Caki2 (cell line): ENCODE data around the gene RAB23. TPM values are rescaled to one million over a fixed set of nuclear protein-coding genes. Genes with fewer than 3 reads are reported as not detected.
"Not testable (repeated sequence)": the region's sequence is repeated elsewhere in the genome, so short reads cannot be mapped to it uniquely, and the experiment has no call there.

Experiments
- DNase-seq: peaks from one replicate; pipeline ENCODE4 v3.0.0-alpha.2; 2015; ENCODE audit warnings: low read depth
- in situ Hi-C: cut with HindIII; loops from 2 replicates; pipeline ENCODE4 v1.10.0; 2016; ENCODE audit warnings: low sequenced_read_pairs, low pct_unique_long_range_greater_than_20kb, mixed read lengths
- total RNA-seq: library from RNA; depleted of rRNA; stranded (reverse); fragments of >200 nt; shearing (Covaris generic); gene quantifications from 2 replicates; pipeline ENCODE4 v1.2.3, GENCODE V29; 2014; ENCODE audit warnings: low replicate concordance

RAB23 gene
- total RNA-seq, 1 experiment from 2014 or later, result 17.0 TPM

DNA sequence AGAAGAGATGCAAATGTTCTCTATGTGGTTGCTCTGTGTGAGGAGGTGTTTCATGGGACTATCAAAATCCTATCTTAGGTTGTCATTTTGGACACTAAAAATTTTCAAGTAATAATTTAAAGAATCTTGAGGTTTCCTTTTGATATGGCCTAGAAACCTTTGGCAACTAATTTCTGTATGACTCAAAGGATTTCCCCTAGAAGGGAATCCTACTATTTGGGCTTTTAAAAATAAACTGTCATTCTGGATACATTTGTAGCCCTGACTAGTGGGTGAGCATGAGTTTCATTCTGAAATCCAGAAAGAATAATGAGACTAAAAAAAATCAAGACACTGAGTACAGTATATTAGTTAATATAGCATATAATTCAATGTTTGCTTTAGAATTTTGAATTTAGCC lies 25.5 kb upstream of the RAB23 start:
- no peak for DNase-seq
- in situ Hi-C loops, result no loop called here

DNA sequence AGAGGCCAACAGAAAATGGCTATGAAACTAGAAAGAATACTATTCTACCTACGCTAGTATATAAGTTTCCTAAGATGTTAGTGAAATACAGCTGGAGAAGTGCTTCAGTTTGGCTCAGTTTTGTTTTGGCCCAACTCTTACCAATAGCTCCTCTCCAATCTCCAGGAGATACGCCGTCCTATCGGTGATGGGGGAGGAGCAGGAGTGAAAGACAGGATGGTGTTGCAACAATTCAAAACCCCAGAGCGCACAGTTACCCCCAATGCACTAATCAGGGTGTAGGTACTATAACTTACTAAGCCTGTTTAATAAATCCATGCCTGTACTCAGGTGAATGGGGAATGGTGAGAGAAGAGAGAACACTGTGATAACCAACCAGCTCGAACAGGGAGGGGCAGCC lies 24.2 kb upstream of the RAB23 start:
- in situ Hi-C loops, result no loop called here
- no peak for DNase-seq

- in situ Hi-C loops, result no loop called here
- no peak for DNase-seq
Observed at GRCh38 chr6:57243954-57244353, 21.8 kb upstream of the RAB23 start.

GRCh38 chr6:57243526-57243925 lies 21.4 kb upstream of the RAB23 start:
- in situ Hi-C loops, DNase-seq: not testable (repeated sequence)

DNA sequence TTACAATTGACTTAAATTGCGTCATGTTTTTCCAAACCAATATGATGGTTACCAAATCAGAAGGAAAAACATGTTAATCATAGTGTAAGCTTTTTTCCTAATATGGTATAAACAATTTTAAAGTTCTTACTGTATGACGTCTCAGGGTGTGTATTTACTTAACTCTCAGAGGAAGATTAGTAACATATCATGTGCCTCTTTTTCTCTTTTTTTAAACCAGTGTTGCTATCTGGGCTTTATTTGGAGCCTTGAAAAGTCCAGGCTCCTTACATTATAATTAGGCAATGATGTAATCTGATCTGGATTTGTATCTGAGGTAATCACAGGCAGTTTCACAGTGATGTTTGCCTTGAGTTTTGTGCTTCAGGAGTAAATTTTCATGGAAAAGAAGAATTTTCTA lies 20.4 kb upstream of the RAB23 start:
- peak; percentile 52 for DNase-seq
- in situ Hi-C loops, result no loop called here

DNA sequence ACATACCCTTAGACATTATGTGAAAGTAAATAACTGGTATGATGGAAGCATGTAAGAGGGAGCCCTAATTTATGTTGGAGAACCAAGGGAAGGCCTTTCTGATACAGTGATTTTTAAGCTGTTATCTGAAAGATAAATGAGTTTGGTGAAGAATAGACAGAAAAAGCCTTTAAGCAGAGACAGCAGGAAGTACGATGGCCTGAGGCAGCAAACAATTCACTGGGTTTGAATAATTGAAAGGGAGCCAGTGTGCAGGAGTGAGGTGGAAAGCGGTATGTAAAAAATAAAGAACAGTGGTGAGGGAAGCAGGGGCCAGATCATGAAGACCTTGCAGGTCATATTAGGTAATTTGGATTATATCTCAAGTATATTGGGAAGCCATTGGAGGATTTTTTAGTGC lies 4.1 kb upstream of the RAB23 start:
- DNase-seq, result no peak
- in situ Hi-C loops, result no loop called here

- in situ Hi-C loops, result no loop called here
- no peak for DNase-seq
Observed at GRCh38 chr6:57224769-57225515, 2.8 kb upstream of the RAB23 start.

- in situ Hi-C loops, result no loop called here
- no peak for DNase-seq
Observed at GRCh38 chr6:57222743-57223077, 603 bp upstream of the RAB23 start.

- in situ Hi-C loops, result no loop called here
- peak; percentile 75 for DNase-seq
Observed at GRCh38 chr6:57221191-57221935, 744 bp downstream of the RAB23 start.

GRCh38 chr6:57220083-57220703 lies 1.9 kb downstream of the RAB23 start:
- in situ Hi-C loops, result no loop called here

DNA sequence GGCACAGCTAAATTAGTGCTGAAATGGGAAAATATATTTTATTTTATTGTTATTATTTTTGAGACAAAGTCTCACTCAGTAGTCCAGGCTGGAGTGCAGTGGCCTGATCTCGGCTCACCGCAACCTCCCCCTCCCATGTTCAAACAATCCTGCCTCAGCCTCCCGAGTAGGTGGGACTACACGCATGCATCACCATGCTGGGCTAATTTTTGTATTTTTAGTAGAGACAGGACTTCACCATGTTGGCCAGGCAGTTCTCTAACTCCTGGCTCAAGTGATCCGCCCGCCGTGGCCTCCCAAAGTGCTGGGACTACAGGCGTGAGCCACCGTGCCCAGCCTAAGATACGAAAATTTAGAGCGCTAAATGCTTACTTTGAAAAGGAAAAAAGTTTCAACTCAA lies 4.8 kb downstream of the RAB23 start:
- no peak for DNase-seq
- in situ Hi-C loops, result no loop called here

More at GRCh38 chr6:57220083-57220703, 1.9 kb downstream of the RAB23 start:
- no peak for DNase-seq

DNA sequence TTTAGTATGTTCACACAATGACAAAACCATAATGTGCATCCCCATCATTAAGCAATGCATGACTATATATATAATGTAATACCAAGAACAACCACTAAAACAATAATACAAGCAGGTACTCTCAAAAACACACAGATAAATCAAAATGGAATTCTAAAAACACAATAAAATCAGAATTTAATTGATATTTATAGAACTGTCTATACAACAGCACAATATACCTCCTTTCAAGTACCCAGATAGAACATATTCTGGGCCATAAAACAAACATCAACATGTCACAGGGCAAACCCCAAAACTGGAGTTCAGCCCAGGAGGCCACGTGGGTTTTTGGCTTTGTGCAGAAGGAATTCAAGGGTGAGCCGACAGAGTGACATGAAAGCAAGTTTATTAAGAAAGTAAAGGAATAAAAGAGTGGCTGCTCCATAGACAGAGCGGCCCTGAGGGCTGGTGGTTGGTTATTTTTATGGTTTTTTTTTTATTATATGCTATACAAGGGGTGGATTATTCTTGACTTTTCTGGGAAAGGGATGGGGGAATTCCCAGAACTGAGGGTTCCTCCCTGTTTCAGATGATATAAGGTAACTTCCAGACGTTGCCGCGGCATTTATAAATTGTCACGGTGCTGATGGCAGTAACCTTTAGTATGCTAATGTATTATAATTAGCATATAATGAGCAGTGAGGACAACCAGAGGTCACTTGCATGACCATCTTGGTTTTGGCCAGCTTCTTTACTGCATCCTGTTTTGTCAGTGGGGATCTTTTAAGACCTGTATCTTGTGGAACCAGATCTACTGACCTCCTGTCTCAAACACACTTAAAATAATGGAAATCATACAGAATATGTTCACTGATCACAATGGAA lies 5.6 kb downstream of the RAB23 start:
- in situ Hi-C loops, result no loop called here
- DNase-seq, result no peak

DNA sequence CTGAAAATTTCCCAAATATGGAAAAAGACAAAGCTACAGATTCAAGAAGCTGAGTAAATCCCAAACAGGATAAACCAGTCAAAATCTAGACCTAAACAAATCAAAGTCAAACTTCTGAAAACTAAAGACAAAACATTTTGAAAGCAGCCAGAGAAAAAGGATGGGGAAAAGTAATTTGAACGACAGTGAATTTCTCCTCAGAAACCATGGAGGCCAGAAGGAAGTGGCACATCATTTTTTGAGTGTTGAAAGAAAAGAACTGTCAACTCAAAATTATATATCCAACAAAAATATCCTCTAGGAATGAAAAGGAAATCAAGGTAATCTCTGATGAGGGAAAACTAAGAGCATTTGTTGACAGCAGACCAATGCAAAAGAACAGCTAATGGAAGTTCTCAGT lies 6.8 kb downstream of the RAB23 start:
- no peak for DNase-seq
- in situ Hi-C loops, result no loop called here

GRCh38 chr6:57210060-57210459 lies 12.0 kb downstream of the RAB23 start:
- no peak for DNase-seq
- in situ Hi-C loops, result no loop called here

GRCh38 chr6:57209030-57209429 lies 13.1 kb downstream of the RAB23 start:
- in situ Hi-C loops, result no loop called here
- DNase-seq, result no peak

DNA sequence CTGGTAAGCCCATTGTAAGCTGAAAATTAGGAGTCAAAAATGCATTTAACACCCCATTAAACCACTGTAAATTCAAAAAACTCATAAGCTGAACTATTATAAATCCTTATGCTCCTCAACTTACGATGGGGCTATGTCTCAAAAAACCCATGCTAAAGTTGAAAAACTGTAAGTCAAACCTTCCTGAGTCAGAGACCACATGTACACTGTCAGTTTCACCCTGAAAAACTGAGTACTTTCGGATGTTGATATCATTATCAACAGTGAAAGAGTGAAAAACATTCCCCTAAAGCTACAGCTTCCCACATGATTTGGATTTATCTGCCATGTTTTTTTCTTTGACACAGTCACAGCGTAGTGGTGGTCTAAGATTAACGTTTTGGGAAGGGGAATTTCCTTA lies 14.2 kb downstream of the RAB23 start:
- DNase-seq, result no peak
- in situ Hi-C loops, result no loop called here

- in situ Hi-C loops, result no loop called here
- DNase-seq, result peak; percentile 22
Observed at GRCh38 chr6:57207141-57207540, 15.0 kb downstream of the RAB23 start.

- no peak for DNase-seq
- in situ Hi-C loops, result no loop called here
Observed at GRCh38 chr6:57205550-57206328, 16.4 kb downstream of the RAB23 start.
